ENCODE data around the gene UCHL5. TPM values are rescaled to one million over a fixed set of nuclear protein-coding genes. Genes with fewer than 3 reads are reported as not detected.

Gene UCHL5
- total RNA-seq, 1 experiment from 2014 or later = 42.1 TPM

GRCh38 chr1:192969091-192969490 is 90.1 kb downstream of the UCHL5 start:
- Mint-ChIP-seq H3K27ac (no peak overlapping the region), H3K36me3 (ENCODE audit: insufficient read depth in 1 of 3, low read depth in 3 of 3) (no peaks in the 10 kb centered on the region), H3K4me1 (no peaks in the 10 kb centered on the region), H3K9me3 (no peaks in the 10 kb centered on the region; a peak in 1 of 5 replicates), H3K4me3 (no peak overlapping the region), H3K27me3 (ENCODE audit: low read depth) (no peaks in the 10 kb centered on the region)
- H3K18ac ChIP-seq (ENCODE audit: insufficient read length, low read depth, low read length) = no peak overlapping the region
- H2BK20ac ChIP-seq (ENCODE audit: low read depth, low read length, poor library complexity, severe bottlenecking) = no peak overlapping the region
- H2AFZ ChIP-seq (ENCODE audit: low read length) = no peak overlapping the region
- H3K4me1 ChIP-seq (ENCODE audit: insufficient read depth, low read length) = no peaks in the 10 kb centered on the region
- H3K9ac ChIP-seq (ENCODE audit: extremely low read depth, insufficient read length, low read length) = no peak overlapping the region
- no peak overlapping the region for H2AK5ac ChIP-seq (ENCODE audit: insufficient read length, low read length)
- H3K4me2 ChIP-seq (ENCODE audit: insufficient read depth, insufficient read length, low read length) = no peak overlapping the region
- H2BK120ac ChIP-seq (ENCODE audit: low read depth, low read length, poor library complexity, severe bottlenecking) = no peak overlapping the region
- no peak overlapping the region for H4K91ac ChIP-seq (ENCODE audit: insufficient read length, low read depth, low read length)
- H3K56ac ChIP-seq (ENCODE audit: insufficient read length, low read depth, low read length) = no peak overlapping the region
- no peak overlapping the region for H3K14ac ChIP-seq (ENCODE audit: insufficient read depth, low read length)
- H3K23me2 ChIP-seq (ENCODE audit: insufficient read length, low read depth, low read length, poor library complexity, severe bottlenecking) = no peaks in the 10 kb centered on the region
- WGBS (ENCODE audit: extremely low coverage, insufficient read length, low lambda C conversion rate) = no CpG with 5 or more reads among the region's 1 CpG
- no peaks in the 10 kb centered on the region for H3K79me2 ChIP-seq (ENCODE audit: insufficient read depth, low read length)
- no peak overlapping the region for H3T11ph ChIP-seq (ENCODE audit: low read length)
- H3K27me3 ChIP-seq (ENCODE audit: insufficient read depth, low read length) = no peaks in the 10 kb centered on the region
- no peaks in the 10 kb centered on the region for H3K79me1 ChIP-seq (ENCODE audit: insufficient read depth, low read depth, low read length, poor library complexity, severe bottlenecking)
- no peak for DNase-seq
- H4K20me1 ChIP-seq (ENCODE audit: control insufficient read depth, insufficient read depth, insufficient read length) = no peaks in the 10 kb centered on the region
- no peak for TF ChIP-seq CTCF (conservative IDR thresholded peaks at IDR 0.05)
- no peak overlapping the region for H4K5ac ChIP-seq (ENCODE audit: insufficient read length, low read depth, low read length)
- H2BK5ac ChIP-seq (ENCODE audit: insufficient read length, low read length) = no peak overlapping the region
- H3K9me3 ChIP-seq (ENCODE audit: control insufficient read depth, low read depth, low read length) = no peaks in the 10 kb centered on the region
- H3K4ac ChIP-seq (ENCODE audit: low read depth, low read length) = no peak overlapping the region
- H4K8ac ChIP-seq (replicated peaks; ENCODE audit: insufficient read length, low read depth, low read length) = no peak overlapping the region
- no peak overlapping the region for H3K27ac ChIP-seq (ENCODE audit: insufficient read length, low read depth, low read length)
- no peak overlapping the region for H2BK15ac ChIP-seq (ENCODE audit: low read depth, low read length)
- H2BK12ac ChIP-seq (ENCODE audit: insufficient read length, low read depth, low read length) = no peak overlapping the region
- H3K23ac ChIP-seq (ENCODE audit: insufficient read length, low read depth, low read length) = no peak overlapping the region

Data from H9 (cell line).